Endodermal cell (in vitro differentiated cells): ENCODE data around the gene PTPN14. TPM values are rescaled to one million over a fixed set of nuclear protein-coding genes. Genes with fewer than 3 reads are reported as not detected.

Experiments used
- DNase-seq: peaks from one replicate; pipeline ENCODE4 v3.0.0-alpha.2; 2017
- H3K27ac ChIP-seq: 2 replicates; pipeline ENCODE4 v1.5.1; 2013; ENCODE audit warnings: mild to moderate bottlenecking, low read depth, low read length, moderate library complexity
- H3K27me3 ChIP-seq: 2 replicates; pipeline ENCODE4 v1.6.1; 2013; ENCODE audit warnings: mild to moderate bottlenecking, low read length, moderate library complexity; ENCODE audit not compliant: insufficient read depth, control insufficient read depth, poor library complexity, severe bottlenecking
- H3K36me3 ChIP-seq: 2 replicates; pipeline ENCODE4 v1.7.0; 2013; ENCODE audit warnings: mild to moderate bottlenecking, low read length, moderate library complexity; ENCODE audit not compliant: control insufficient read depth, insufficient read depth
- H3K4me1 ChIP-seq: one replicate; pipeline ENCODE4 v1.7.0; 2013; ENCODE audit warnings: low read length; ENCODE audit not compliant: control insufficient read depth, insufficient read depth
- H3K4me3 ChIP-seq: 2 replicates; pipeline ENCODE4 v1.5.1; 2013; ENCODE audit warnings: mild to moderate bottlenecking, low read length, moderate library complexity
- H3K9ac ChIP-seq: 2 replicates; pipeline ENCODE4 v1.6.1; 2013; ENCODE audit warnings: mild to moderate bottlenecking, low read length, moderate library complexity; ENCODE audit not compliant: poor library complexity, severe bottlenecking; ENCODE audit errors: extremely low read depth
- H3K9me3 ChIP-seq: 2 replicates; pipeline ENCODE4 v1.6.1; 2013; ENCODE audit warnings: mild to moderate bottlenecking, low read length, moderate library complexity; ENCODE audit not compliant: control insufficient read depth
- H3K27ac Mint-ChIP-seq: 2 replicates; pipeline ENCODE4 v1.8.0; 2020; ENCODE audit warnings: mixed read lengths
- H3K27me3 Mint-ChIP-seq: 2 replicates; pipeline ENCODE4 v1.8.0; 2021; ENCODE audit warnings: mild to moderate bottlenecking, mixed read lengths; ENCODE audit not compliant: insufficient read depth
- H3K36me3 Mint-ChIP-seq: 2 replicates; pipeline ENCODE4 v1.8.0; 2020; ENCODE audit warnings: low read depth, mixed read lengths
- H3K4me1 Mint-ChIP-seq: 2 replicates; pipeline ENCODE4 v1.8.0; 2020; ENCODE audit warnings: mixed read lengths
- H3K4me3 Mint-ChIP-seq: 2 replicates; pipeline ENCODE4 v1.8.0; 2020; ENCODE audit warnings: mild to moderate bottlenecking, moderate library complexity, mixed read lengths
- H3K9me3 Mint-ChIP-seq: 2 replicates; pipeline ENCODE4 v1.8.0; 2020; ENCODE audit warnings: mild to moderate bottlenecking, mixed read lengths
- WGBS, 2 experiments: methylation state at CpG; one replicate each; pipeline versions ENCODE4 v1.1.5 to v1.1.7; 2013; ENCODE audit warnings: missing lambda C conversion rate in 2 of 2, mixed read lengths in 1 of 2; ENCODE audit not compliant: insufficient coverage in 1 of 2, insufficient read length in 1 of 2; 5-methylcytosine and 5-hydroxymethylcytosine counted together
- total RNA-seq, 2 donors: library from RNA; stranded (reverse); fragmentation: NEBNext Ultra II Directional in 1 of 2; extraction: Animal tissue kit (Norgen Biotek cat#: 25700) in 1 of 2; gene quantifications; 2 replicates in 1 of 2; 3 replicates in 1 of 2; pipeline ENCODE4 v1.2.1, GENCODE V29; 2021
- TF ChIP-seq, protein P1 (sequence below): fragments of 200-600 bp; sonication (generic); conservative IDR thresholded peaks from 2 replicates; pipeline ENCODE4 v1.5.0; 2021; ENCODE audit warnings: antibody characterized with exemption, mild to moderate bottlenecking

The PTPN14 gene
- total RNA-seq, 2 donors from 2014 or later: 72.6 to 93.2 TPM

DNA sequence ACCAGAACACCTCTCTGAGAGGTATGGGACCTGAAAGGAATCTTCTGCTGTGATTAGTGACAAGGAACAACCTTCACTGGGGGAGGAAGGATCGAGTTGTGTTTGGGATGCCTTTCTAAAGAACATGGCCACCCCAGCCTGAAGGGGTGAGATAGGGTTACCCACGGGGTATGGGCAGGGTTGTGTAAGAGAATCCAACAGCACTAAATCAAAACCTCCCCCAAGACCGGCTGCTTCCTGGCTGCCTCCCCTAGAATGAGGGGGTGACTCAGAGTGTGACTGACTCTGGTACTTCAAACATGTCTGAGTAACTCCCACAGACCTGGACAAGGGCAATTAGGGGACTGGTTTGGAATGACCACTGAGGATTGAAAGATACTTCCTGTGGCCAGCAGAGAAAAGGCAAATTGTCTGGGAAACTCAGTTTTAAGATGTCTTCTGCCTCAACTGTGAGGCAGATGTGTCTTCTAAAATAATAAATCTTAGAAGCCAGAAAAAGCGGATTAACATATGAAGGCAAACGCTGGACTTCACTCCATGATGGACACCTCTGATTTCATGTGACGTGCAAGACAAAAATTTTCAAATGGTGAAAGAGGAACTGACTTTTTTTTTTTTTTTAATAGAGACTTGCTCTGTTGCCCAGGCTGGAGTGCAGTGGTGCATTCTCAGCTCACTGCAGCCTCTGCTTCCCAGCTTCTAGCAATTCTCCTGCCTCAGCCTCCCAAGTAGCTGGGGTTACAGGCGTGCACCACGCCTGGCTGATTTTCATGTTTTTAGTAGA, 6.7 kb upstream of the PTPN14 start:
- no peak overlapping the region for H3K9ac ChIP-seq
- no peak overlapping the region for H3K4me3 ChIP-seq
- H3K9me3 Mint-ChIP-seq: no peaks in the 10 kb centered on the region
- H3K27me3 ChIP-seq: no peaks in the 10 kb centered on the region
- H3K9me3 ChIP-seq: no peaks in the 10 kb centered on the region
- no peak for DNase-seq
- H3K4me1 Mint-ChIP-seq: peaks cover 8% of the 10 kb centered on the region
- TF ChIP-seq, protein P1, sequence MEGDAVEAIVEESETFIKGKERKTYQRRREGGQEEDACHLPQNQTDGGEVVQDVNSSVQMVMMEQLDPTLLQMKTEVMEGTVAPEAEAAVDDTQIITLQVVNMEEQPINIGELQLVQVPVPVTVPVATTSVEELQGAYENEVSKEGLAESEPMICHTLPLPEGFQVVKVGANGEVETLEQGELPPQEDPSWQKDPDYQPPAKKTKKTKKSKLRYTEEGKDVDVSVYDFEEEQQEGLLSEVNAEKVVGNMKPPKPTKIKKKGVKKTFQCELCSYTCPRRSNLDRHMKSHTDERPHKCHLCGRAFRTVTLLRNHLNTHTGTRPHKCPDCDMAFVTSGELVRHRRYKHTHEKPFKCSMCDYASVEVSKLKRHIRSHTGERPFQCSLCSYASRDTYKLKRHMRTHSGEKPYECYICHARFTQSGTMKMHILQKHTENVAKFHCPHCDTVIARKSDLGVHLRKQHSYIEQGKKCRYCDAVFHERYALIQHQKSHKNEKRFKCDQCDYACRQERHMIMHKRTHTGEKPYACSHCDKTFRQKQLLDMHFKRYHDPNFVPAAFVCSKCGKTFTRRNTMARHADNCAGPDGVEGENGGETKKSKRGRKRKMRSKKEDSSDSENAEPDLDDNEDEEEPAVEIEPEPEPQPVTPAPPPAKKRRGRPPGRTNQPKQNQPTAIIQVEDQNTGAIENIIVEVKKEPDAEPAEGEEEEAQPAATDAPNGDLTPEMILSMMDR: no peak
- WGBS, 2 experiments: 90% methylated on average over 5 to 8 of the region's 8 CpGs
- peaks cover 3% of the 10 kb centered on the region for H3K27me3 Mint-ChIP-seq
- no peak overlapping the region for H3K4me3 Mint-ChIP-seq
- no peaks in the 10 kb centered on the region for H3K36me3 Mint-ChIP-seq
- H3K4me1 ChIP-seq: no peaks in the 10 kb centered on the region
- H3K27ac Mint-ChIP-seq: no peak overlapping the region
- no peak overlapping the region for H3K27ac ChIP-seq
- no peaks in the 10 kb centered on the region for H3K36me3 ChIP-seq

DNA sequence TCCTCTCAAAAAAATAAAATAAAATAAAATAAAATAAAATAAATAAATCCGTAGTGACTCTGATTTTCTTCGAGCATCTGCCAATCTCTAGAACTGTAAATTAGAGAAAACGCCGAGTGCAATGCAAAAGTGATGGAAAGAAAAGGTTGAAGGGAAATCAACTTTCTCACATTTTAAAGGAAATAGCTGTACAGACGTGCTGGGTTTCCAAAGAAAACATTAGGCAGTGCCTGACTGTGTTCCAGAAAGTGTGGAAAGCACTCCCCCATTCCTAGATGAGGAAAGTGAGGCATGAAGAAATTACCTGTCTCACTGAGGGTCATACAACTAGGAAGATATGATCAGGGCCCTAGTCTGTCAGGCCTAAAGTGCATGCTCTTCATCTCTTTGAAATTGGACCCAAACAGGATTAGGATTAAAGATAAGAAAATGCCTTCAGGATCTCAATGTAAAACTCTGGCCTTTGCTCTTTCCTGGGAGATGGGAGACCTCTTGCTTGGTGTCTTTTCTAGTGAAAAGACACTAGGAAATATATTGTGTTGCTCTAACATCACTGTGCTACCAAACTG, 1.8 kb upstream of the PTPN14 start:
- H3K27me3 ChIP-seq: no peaks in the 10 kb centered on the region
- H3K36me3 Mint-ChIP-seq: no peaks in the 10 kb centered on the region
- WGBS, 2 experiments: 83% methylated on average over 5 of the region's 5 CpGs
- H3K27me3 Mint-ChIP-seq: peaks cover 3% of the 10 kb centered on the region
- H3K4me1 Mint-ChIP-seq: peaks cover 36% of the 10 kb centered on the region
- peak overlapping the region; percentile 88 for H3K27ac Mint-ChIP-seq
- peaks cover 15% of the 10 kb centered on the region for H3K4me1 ChIP-seq
- no peak overlapping the region for H3K27ac ChIP-seq
- no peak for DNase-seq
- no peak overlapping the region for H3K4me3 ChIP-seq
- TF ChIP-seq, protein P1: no peak
- no peaks in the 10 kb centered on the region for H3K9me3 ChIP-seq
- H3K9me3 Mint-ChIP-seq: no peaks in the 10 kb centered on the region
- H3K36me3 ChIP-seq: no peaks in the 10 kb centered on the region
- no peak overlapping the region for H3K9ac ChIP-seq
- peak overlapping the region; percentile 84 for H3K4me3 Mint-ChIP-seq

DNA sequence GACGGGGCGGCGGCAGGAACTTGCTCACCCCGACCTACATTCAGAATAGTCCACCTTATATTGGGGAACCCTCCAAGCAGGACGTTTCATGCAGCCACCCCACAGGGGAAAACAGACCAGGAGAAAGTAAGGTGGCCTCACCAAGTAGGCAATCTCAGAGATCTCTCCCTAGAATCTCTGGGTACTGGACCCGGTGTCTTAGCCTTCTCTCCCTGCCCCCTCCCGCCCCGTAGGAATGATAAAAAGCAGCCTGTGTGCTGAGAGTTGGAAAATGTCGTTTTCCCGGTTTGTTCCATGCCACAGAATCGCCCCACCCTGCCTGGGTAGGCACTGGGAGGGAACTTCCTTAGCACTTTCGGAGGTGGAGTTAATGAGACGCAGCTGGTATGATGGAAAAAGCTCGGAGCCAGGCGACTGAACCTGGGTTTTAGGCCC, 789 bp upstream of the PTPN14 start:
- TF ChIP-seq, protein P1: no peak
- H3K27me3 ChIP-seq: no peaks in the 10 kb centered on the region
- H3K4me3 ChIP-seq: peak overlapping the region; percentile 89
- no peaks in the 10 kb centered on the region for H3K36me3 ChIP-seq
- Mint-ChIP-seq H3K4me3 (peak overlapping the region; percentile 84), H3K27ac (peak overlapping the region; percentile 100), H3K36me3 (no peaks in the 10 kb centered on the region), H3K4me1 (peaks cover 45% of the 10 kb centered on the region), H3K9me3 (no peaks in the 10 kb centered on the region), H3K27me3 (peaks cover 3% of the 10 kb centered on the region)
- peak; percentile 93 for DNase-seq
- WGBS, 2 experiments: 6 to 8% methylated on average over 8 to 15 of the region's 15 CpGs
- peaks cover 15% of the 10 kb centered on the region for H3K4me1 ChIP-seq
- H3K27ac ChIP-seq: peak overlapping the region; percentile 98
- H3K9ac ChIP-seq: peak overlapping the region; percentile 100
- no peaks in the 10 kb centered on the region for H3K9me3 ChIP-seq
